GM12875 (cell line): ENCODE measurements around the gene GATD1.

Experiments used
- H3K4me3 ChIP-seq: one replicate; pipeline ENCODE4 v1.5.1; 2011; ENCODE audit warnings: low read depth, low read length, control low read depth
- TF ChIP-seq, protein P1 (sequence below): IDR thresholded peaks from 2 replicates; pipeline ENCODE4 v1.5.1; 2011; ENCODE audit warnings: low read depth, mild to moderate bottlenecking, control low read depth, inconsistent platforms, low read length, moderate library complexity, borderline replicate concordance; ENCODE audit not compliant: insufficient read depth

The GATD1 gene

DNA sequence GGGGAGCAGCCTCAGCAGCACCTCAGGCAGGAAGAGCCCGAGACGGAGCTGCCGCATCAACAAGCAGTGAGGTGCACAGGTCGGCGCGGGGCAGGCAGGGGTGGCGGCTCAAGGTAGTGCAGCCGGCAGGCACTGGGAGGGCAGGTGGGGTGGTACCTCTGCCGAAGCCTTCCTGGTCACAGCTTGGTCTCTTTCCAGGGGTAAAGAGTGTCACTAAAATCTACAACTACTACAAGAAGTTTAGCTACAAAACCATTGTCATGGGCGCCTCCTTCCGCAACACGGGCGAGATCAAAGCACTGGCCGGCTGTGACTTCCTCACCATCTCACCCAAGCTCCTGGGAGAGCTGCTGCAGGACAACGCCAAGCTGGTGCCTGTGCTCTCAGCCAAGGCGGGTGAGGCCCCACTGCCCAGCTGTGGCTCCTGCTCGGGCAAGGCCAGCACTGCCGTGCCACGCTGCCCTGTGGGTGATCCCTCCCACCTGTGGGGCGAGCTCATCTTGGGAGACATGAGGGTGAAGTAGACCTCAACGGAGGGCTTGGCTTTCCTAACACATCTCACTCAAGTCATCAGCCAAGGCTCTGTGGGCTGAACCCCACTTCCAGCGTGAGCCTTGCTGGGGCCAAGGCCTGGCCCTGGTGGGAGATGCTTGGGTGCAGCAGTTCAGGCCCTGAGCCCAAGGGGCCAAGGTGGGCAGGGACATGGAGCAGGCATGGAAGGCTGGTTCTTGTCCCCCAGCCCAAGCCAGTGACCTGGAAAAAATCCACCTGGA is 13.6 kb downstream of the GATD1 start:
- no peak overlapping the region for H3K4me3 ChIP-seq
- TF ChIP-seq, protein P1, sequence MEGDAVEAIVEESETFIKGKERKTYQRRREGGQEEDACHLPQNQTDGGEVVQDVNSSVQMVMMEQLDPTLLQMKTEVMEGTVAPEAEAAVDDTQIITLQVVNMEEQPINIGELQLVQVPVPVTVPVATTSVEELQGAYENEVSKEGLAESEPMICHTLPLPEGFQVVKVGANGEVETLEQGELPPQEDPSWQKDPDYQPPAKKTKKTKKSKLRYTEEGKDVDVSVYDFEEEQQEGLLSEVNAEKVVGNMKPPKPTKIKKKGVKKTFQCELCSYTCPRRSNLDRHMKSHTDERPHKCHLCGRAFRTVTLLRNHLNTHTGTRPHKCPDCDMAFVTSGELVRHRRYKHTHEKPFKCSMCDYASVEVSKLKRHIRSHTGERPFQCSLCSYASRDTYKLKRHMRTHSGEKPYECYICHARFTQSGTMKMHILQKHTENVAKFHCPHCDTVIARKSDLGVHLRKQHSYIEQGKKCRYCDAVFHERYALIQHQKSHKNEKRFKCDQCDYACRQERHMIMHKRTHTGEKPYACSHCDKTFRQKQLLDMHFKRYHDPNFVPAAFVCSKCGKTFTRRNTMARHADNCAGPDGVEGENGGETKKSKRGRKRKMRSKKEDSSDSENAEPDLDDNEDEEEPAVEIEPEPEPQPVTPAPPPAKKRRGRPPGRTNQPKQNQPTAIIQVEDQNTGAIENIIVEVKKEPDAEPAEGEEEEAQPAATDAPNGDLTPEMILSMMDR, result no peak

DNA sequence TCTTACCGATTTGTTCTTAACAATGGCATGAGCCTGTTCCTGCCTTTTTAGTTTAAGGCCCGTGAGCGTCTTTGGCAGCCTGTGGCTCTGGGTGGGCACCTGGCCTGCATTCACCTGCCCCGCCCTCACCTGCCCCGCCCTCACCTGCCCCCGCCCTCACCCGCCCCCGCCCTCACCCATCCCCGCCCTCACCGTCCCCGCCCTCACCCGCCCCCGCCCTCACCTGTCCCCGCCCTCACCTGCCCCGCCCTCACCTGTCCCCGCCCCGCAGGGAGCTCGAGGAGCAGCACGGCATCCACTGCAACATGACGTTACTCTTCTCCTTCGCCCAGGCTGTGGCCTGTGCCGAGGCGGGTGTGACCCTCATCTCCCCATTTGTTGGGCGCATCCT is 14.2 kb downstream of the GATD1 start:
- TF ChIP-seq, protein P1, result no peak
- H3K4me3 ChIP-seq, result no peak overlapping the region

DNA sequence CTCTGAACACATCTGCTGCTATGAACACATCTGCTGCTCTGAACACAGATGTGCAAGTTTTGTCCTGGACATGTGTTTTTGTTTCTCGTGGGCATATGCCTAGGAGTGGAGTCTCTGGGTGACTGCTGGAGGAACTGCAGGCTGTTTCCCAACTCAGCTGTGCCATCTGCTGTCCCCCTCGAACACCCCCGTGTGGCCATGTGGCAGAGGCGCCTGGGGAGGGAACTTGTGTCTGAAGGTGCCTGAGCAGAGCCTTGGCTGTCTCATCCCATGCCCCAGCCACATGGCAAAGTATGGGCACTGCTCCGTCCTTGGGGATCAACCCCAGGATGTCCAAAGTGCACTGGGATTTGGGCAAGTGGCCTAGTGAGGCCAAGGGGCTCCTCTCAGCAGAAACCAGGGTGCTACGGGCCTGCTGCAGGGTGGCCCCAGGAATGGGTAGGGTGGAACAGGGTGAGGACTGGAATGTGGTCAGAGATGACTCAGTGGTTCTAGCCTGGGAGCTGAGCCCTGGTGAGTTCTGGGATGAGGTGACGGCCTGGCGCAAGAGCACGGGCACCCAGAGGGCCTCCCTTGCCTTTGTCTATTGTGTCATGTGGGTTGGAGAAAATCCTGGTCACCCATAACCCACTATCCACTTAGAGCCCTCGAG is 14.7 kb downstream of the GATD1 start:
- H3K4me3 ChIP-seq, result no peak overlapping the region
- TF ChIP-seq, protein P1, result 0 out of 2 replicates have a peak, but pooled peaks have one; percentile 22

DNA sequence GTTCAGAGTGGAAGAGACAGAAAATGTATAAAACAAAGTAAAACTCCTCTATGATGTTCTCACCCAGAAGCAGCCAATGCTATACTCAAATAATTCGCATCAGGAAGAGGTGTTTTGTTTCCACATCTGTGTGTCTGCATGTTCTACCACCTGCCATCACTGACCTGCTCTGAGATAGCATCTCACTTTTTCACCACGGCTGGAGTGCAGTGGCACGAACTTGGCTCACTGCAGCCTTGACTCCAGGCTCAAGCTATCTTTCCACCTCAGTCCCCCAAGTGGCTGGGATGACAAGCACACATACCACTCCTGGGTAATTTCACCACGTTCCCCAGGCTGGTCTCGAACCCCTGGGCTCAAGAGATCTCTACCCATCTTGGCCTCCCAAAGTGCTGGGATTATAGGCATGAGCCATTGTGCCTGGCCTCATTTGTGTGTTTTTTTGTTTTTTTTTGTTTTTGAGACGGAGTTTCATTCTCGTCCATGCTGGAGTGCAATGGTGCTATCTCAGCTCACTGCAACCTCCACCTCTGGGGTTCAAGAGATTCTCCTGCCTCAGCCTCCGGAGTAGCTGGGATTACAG is 15.7 kb downstream of the GATD1 start:
- no peak overlapping the region for H3K4me3 ChIP-seq
- TF ChIP-seq, protein P1, result no peak

DNA sequence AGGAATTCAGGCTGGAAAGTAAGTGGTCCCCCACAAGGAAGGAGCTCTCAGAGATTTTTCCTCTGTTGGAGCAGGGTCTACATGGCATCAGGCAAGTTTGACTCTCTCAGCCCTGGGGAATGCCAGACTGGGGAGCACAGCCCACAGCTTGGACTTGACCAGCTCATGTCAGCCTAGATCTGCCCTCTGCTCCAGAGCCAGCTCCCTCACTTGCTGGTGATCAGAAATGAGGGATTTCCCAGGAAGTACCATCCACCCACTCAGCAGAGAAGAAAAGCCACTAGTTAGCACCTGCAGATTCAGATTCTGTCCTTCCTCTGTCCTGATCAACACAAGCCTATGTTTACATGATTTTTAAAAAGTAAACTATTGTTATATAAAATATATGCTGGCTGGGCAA is 17.1 kb downstream of the GATD1 start:
- H3K4me3 ChIP-seq, result no peak overlapping the region
- TF ChIP-seq, protein P1, result no peak

DNA sequence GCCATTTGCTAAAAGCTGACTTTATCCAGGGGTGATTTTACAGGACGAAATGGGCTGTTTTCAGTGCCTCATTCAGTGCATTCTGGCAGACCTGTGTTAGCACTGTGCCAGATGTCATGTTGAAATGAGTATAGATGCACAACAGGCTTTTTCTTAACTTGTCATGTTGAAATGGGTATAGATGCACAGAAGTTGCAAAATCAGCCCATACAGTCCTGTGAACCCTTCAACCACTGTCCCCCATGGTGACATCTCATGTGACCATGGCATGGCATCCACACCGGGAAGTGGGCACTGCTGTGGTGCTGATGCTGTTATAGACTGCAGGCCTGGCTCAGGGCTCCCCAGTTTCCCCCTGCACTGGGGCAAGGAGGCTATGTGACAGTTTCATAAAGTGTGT is 27.6 kb downstream of the GATD1 start:
- H3K4me3 ChIP-seq, result no peak overlapping the region
- TF ChIP-seq, protein P1, result no peak
